SIG-M5 (cell line): ENCODE results near the gene ANGPTL2.

Experiments
- DNase-seq: peaks from one replicate; lab custom pipeline; 2025; lab: John Stamatoyannopoulos, UW

The ANGPTL2 gene

GRCh38 chr9:127075624-127076372 is 46.6 kb downstream of the ANGPTL2 start:
- DNase-seq = no peak

GRCh38 chr9:127074561-127075548 is 47.6 kb downstream of the ANGPTL2 start:
- DNase-seq = no peak

- DNase-seq = no peak
Measured at GRCh38 chr9:127067603-127068220, 54.7 kb downstream of the ANGPTL2 start.

GRCh38 chr9:127066851-127067136 is 55.6 kb downstream of the ANGPTL2 start:
- no peak for DNase-seq

- DNase-seq = no peak
Measured at GRCh38 chr9:127066060-127066850, 56.2 kb downstream of the ANGPTL2 start.

GRCh38 chr9:127065592-127065991 is 56.8 kb downstream of the ANGPTL2 start:
- no peak for DNase-seq

GRCh38 chr9:127064335-127064734 is 58.1 kb downstream of the ANGPTL2 start:
- no peak for DNase-seq

GRCh38 chr9:127061411-127061810 is 61.0 kb downstream of the ANGPTL2 start:
- no peak for DNase-seq

GRCh38 chr9:127059765-127060361 is 62.6 kb downstream of the ANGPTL2 start:
- no peak for DNase-seq

- no peak for DNase-seq
Measured at GRCh38 chr9:127059030-127059429, 63.4 kb downstream of the ANGPTL2 start.

- DNase-seq = no peak
Measured at GRCh38 chr9:127058645-127059021, 63.8 kb downstream of the ANGPTL2 start.

- DNase-seq = no peak
Measured at GRCh38 chr9:127058011-127058644, 64.3 kb downstream of the ANGPTL2 start.

GRCh38 chr9:127056446-127056845 is 66.0 kb downstream of the ANGPTL2 start:
- DNase-seq = no peak

- no peak for DNase-seq
Measured at GRCh38 chr9:127055745-127056402, 66.6 kb downstream of the ANGPTL2 start.

GRCh38 chr9:127053960-127054359 is 68.5 kb downstream of the ANGPTL2 start:
- no peak for DNase-seq

- no peak for DNase-seq
Measured at GRCh38 chr9:127053057-127053821, 69.2 kb downstream of the ANGPTL2 start.

- no peak for DNase-seq
Measured at GRCh38 chr9:127051881-127052595, 70.4 kb downstream of the ANGPTL2 start.

- DNase-seq = no peak
Measured at GRCh38 chr9:127050591-127051001, 71.8 kb downstream of the ANGPTL2 start.

GRCh38 chr9:127050152-127050551 is 72.3 kb downstream of the ANGPTL2 start:
- DNase-seq = no peak
